Neural cell (in vitro differentiated cells): Measurements from ENCODE around the gene NUBPL. TPM values are rescaled to one million over a fixed set of nuclear protein-coding genes. Genes with fewer than 3 reads are reported as not detected.

Source experiments
- H2AFZ ChIP-seq: fragments of 200-600, 300-800 bp; sonication (generic), shearing (Covaris generic); 2 replicates; pipeline ENCODE4 v1.6.0; 2014; ENCODE audit warnings: low read depth, mild to moderate bottlenecking, antibody characterized with exemption, low read length, moderate library complexity
- H3F3A ChIP-seq: fragments of 200-600 bp; shearing (Covaris generic); 2 replicates; pipeline ENCODE4 v1.6.1; 2016; ENCODE audit warnings: mild to moderate bottlenecking, moderate library complexity, mixed read lengths, antibody characterized with exemption, low read length; ENCODE audit not compliant: insufficient read depth, poor library complexity, severe bottlenecking
- H3K27ac ChIP-seq: fragments of 200-600, 300-800 bp; sonication (generic), shearing (Covaris generic); 2 replicates; pipeline ENCODE4 v1.5.1; 2014; ENCODE audit warnings: mild to moderate bottlenecking, low read length, moderate library complexity
- H3K27me3 ChIP-seq: fragments of 300-800, 200-600 bp; sonication (generic), shearing (Covaris generic); 2 replicates; pipeline ENCODE4 v1.6.0; 2014; ENCODE audit warnings: mild to moderate bottlenecking, low read depth, low read length, moderate library complexity; ENCODE audit not compliant: insufficient read depth
- H3K36me3 ChIP-seq: fragments of 300-800, 200-600 bp; sonication (generic), shearing (Covaris generic); 2 replicates; pipeline ENCODE4 v1.5.1; 2014; ENCODE audit warnings: mild to moderate bottlenecking, antibody characterized with exemption, low read length, moderate library complexity; ENCODE audit not compliant: insufficient read depth
- H3K4me2 ChIP-seq: fragments of 300-800, 200-600 bp; sonication (generic), shearing (Covaris generic); 2 replicates; pipeline ENCODE4 v1.6.0; 2014; ENCODE audit warnings: mild to moderate bottlenecking, low read length
- H3K4me3 ChIP-seq: fragments of 300-800, 200-600 bp; sonication (generic), shearing (Covaris generic); 2 replicates; pipeline ENCODE4 v1.5.1; 2014; ENCODE audit warnings: mild to moderate bottlenecking, low read length, moderate library complexity
- H3K79me2 ChIP-seq: fragments of 200-600 bp; shearing (Covaris generic); replicated peaks from 2 replicates; pipeline ENCODE4 v1.6.0; 2014; ENCODE audit warnings: mild to moderate bottlenecking, low read length, moderate library complexity; ENCODE audit not compliant: insufficient read depth
- H3K9ac ChIP-seq: fragments of 300-800, 200-600 bp; sonication (generic), shearing (Covaris generic); 2 replicates; pipeline ENCODE4 v1.6.1; 2016; ENCODE audit warnings: mild to moderate bottlenecking, low read length, mixed read lengths
- H3K9me2 ChIP-seq: fragments of 200-600 bp; shearing (Covaris generic); 2 replicates; pipeline ENCODE4 v1.6.1; 2016; ENCODE audit warnings: mild to moderate bottlenecking, low read length, mixed read lengths; ENCODE audit not compliant: insufficient read depth
- H3K9me3 ChIP-seq: fragments of 200-600, 300-800 bp; sonication (generic), shearing (Covaris generic); 2 replicates; pipeline ENCODE4 v1.6.1; 2016; ENCODE audit warnings: mild to moderate bottlenecking, mixed run types, low read length, moderate library complexity, mixed read lengths
- H4K20me1 ChIP-seq: fragments of 200-600 bp; shearing (Covaris generic); 2 replicates; pipeline ENCODE4 v1.6.1; 2016; ENCODE audit warnings: mild to moderate bottlenecking, mixed run types; ENCODE audit not compliant: insufficient read depth
- CTCF ChIP-seq: fragments of 450-650 bp; IDR thresholded peaks from 2 replicates; pipeline ENCODE4 v1.5.1; 2014; ENCODE audit warnings: antibody characterized with exemption, mild to moderate bottlenecking, moderate library complexity; ENCODE audit not compliant: poor library complexity, severe bottlenecking
- EP300 ChIP-seq: fragments of 450-650 bp; conservative IDR thresholded peaks from 2 replicates; pipeline ENCODE4 v1.6.1; 2014; ENCODE audit warnings: antibody characterized with exemption, mild to moderate bottlenecking, moderate library complexity; ENCODE audit not compliant: poor library complexity, severe bottlenecking
- EZH2 ChIP-seq: fragments of 200-600, 300-800 bp; shearing (Covaris generic), sonication (generic); IDR thresholded peaks from 2 replicates; pipeline ENCODE4 v1.6.1; 2014; ENCODE audit warnings: antibody characterized with exemption, low read length, borderline replicate concordance, mild to moderate bottlenecking; ENCODE audit not compliant: insufficient read depth, poor library complexity, severe bottlenecking
- MXI1 ChIP-seq: fragments of 450-650 bp; conservative IDR thresholded peaks from 2 replicates; pipeline ENCODE4 v1.6.1; 2014; ENCODE audit warnings: antibody characterized with exemption, mild to moderate bottlenecking; ENCODE audit not compliant: poor library complexity, severe bottlenecking
- POLR2AphosphoS5 ChIP-seq: IDR thresholded peaks from 2 replicates; pipeline ENCODE4 v1.6.1; 2012
- RAD21 ChIP-seq: fragments of 450-650 bp; conservative IDR thresholded peaks from 2 replicates; pipeline ENCODE4 v1.6.1; 2014; ENCODE audit warnings: antibody characterized with exemption, mild to moderate bottlenecking, moderate library complexity
- REST ChIP-seq: IDR thresholded peaks from 2 replicates; pipeline ENCODE4 v1.6.1; 2012; ENCODE audit warnings: borderline replicate concordance
- SMC3 ChIP-seq: fragments of 450-650 bp; conservative IDR thresholded peaks from 2 replicates; pipeline ENCODE4 v1.6.1; 2014; ENCODE audit warnings: antibody characterized with exemption, mild to moderate bottlenecking, moderate library complexity; ENCODE audit not compliant: poor library complexity
- TAF1 ChIP-seq: IDR thresholded peaks from 2 replicates; pipeline ENCODE4 v1.6.1; 2012; ENCODE audit warnings: low read depth
- polyA plus RNA-seq: library from polyadenylated mRNA; depleted of rRNA; stranded (reverse); fragments of >200 nt; gene quantifications from 2 replicates; pipeline ENCODE4 v1.2.3, GENCODE V29; 2014

NUBPL gene
- polyA plus RNA-seq, 1 donor from 2014 or later: 3.1 TPM

- TF ChIP-seq RAD21: no peak
- no peak for TF ChIP-seq POLR2AphosphoS5
- no peak for TF ChIP-seq EZH2
- TF ChIP-seq TAF1: no peak
- no peak for TF ChIP-seq REST
- no peak for TF ChIP-seq SMC3
- TF ChIP-seq EP300: no peak
- no peak for TF ChIP-seq CTCF
- TF ChIP-seq MXI1: no peak
- H3K4me3 ChIP-seq: no peak overlapping the region
- no peak overlapping the region for H3K9ac ChIP-seq
- no peaks in the 10 kb centered on the region for H3F3A ChIP-seq
- no peak overlapping the region for H3K4me2 ChIP-seq
- no peaks in the 10 kb centered on the region for H3K27me3 ChIP-seq
- no peaks in the 10 kb centered on the region for H4K20me1 ChIP-seq
- H3K9me3 ChIP-seq: no peaks in the 10 kb centered on the region
- no peaks in the 10 kb centered on the region for H3K36me3 ChIP-seq
- H3K9me2 ChIP-seq: no peaks in the 10 kb centered on the region
- no peak overlapping the region for H2AFZ ChIP-seq
- no peaks in the 10 kb centered on the region for H3K79me2 ChIP-seq
- H3K27ac ChIP-seq: no peak overlapping the region
These were observed 326.9 kb downstream of the NUBPL start for GRCh38 chr14:31887929-31888580.

GRCh38 chr14:31889297-31889696, 328.1 kb downstream of the NUBPL start:
- H4K20me1 ChIP-seq: no peaks in the 10 kb centered on the region

More at GRCh38 chr14:31889297-31889696, 328.1 kb downstream of the NUBPL start:
- Histone ChIP-seq H3K4me2 (no peak overlapping the region), H3F3A (no peaks in the 10 kb centered on the region), H3K9ac (no peak overlapping the region), H3K4me3 (no peak overlapping the region), H3K9me2 (no peaks in the 10 kb centered on the region), H3K36me3 (no peaks in the 10 kb centered on the region), H3K27me3 (no peaks in the 10 kb centered on the region), H3K9me3 (no peaks in the 10 kb centered on the region), H3K79me2 (no peaks in the 10 kb centered on the region), H2AFZ (no peak overlapping the region), H3K27ac (no peak overlapping the region)
- no peak for TF ChIP-seq POLR2AphosphoS5
- TF ChIP-seq TAF1: no peak
- no peak for TF ChIP-seq RAD21
- no peak for TF ChIP-seq MXI1
- TF ChIP-seq CTCF: no peak
- no peak for TF ChIP-seq REST
- no peak for TF ChIP-seq EZH2
- TF ChIP-seq EP300: no peak
- no peak for TF ChIP-seq SMC3
